ENCODE results near the gene CFLAR. TPM values are rescaled to one million over a fixed set of nuclear protein-coding genes. Genes with fewer than 3 reads are reported as not detected.

The CFLAR gene
- total and polyA plus RNA-seq, 4 donors: 24.4 to 169 (median 45.5) TPM

DNA sequence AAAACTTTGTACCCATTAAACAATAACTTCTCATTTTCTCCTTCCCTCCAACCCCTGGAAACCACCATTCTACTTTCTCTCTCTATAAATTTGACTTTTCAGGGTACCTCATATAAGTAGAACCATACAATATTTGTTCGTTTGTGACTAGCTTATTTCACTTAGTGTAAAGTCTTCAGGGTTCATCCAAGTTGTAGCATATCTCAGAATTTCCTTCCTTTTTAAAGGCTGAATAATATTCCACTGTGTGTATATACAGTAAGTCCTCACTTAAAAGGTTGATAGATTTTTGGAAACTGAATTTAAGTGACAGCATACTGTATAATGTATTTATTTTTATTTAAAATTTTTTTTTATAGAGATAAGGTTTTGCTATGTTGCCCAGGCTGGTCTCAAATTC lies 80.8 kb downstream of the CFLAR start (continued):
- no peak for TF ChIP-seq FOXA1 (IDR thresholded peaks at IDR 0.05)
- no peak for TF ChIP-seq FOXA2 (IDR thresholded peaks at IDR 0.05)
- TF ChIP-seq RXRA (IDR thresholded peaks at IDR 0.05): no peak
- TF ChIP-seq RAD21 (IDR thresholded peaks at IDR 0.05): no peak
- no peak for TF ChIP-seq TAF1 (conservative IDR thresholded peaks at IDR 0.05)
- no peak for TF ChIP-seq HNF4G (IDR thresholded peaks at IDR 0.05)

DNA sequence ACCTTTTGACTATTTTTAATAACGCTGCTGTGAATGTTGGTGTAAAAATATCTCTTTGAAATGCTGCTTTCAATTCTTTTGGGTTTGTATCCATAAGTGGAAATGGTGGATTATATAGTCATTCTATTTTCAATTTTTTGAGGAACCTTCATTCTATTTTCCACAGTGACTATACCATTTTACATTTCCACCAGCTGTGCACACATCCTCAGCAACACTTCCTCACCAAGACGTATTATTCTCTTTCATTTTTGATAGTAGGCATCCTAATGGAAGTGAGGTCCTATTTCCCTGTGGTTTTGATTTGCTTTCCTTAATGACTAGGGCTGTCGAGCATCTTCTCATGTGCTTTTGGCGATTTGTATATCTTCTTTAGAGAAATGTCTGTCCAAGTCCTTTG lies 81.8 kb downstream of the CFLAR start:
- Histone ChIP-seq H3K9ac (ENCODE audit: low read depth in 1 of 2, low read length in 2 of 2) (no peak overlapping the region), H3K4me3 (ENCODE audit: low read depth in 1 of 3, low read length in 3 of 3) (no peak overlapping the region), H3K9me3 (ENCODE audit: control insufficient read depth in 4 of 4, low read length in 3 of 4) (no peaks in the 10 kb centered on the region), H3K27me3 (ENCODE audit: control insufficient read depth in 4 of 4, insufficient read depth in 4 of 4, low read length in 3 of 4) (no peaks in the 10 kb centered on the region), H3K4me1 (ENCODE audit: control insufficient read depth in 4 of 4, insufficient read depth in 4 of 4, low read length in 3 of 4) (peaks cover 0 to 5% (median 2%) of the 10 kb centered on the region in 4 donors), H3K36me3 (ENCODE audit: control insufficient read depth in 4 of 4, insufficient read depth in 3 of 4, low read depth in 1 of 4, low read length in 3 of 4) (peaks cover 3 to 25% (median 8%) of the 10 kb centered on the region in 4 donors), H3K27ac (ENCODE audit: low read depth in 1 of 2, low read length in 2 of 2) (no peak overlapping the region)
- WGBS: 85% methylated on average over 4 of the region's 4 CpGs
- DNase-seq (ENCODE audit: low spot score): no peak
- TF ChIP-seq, protein P1, sequence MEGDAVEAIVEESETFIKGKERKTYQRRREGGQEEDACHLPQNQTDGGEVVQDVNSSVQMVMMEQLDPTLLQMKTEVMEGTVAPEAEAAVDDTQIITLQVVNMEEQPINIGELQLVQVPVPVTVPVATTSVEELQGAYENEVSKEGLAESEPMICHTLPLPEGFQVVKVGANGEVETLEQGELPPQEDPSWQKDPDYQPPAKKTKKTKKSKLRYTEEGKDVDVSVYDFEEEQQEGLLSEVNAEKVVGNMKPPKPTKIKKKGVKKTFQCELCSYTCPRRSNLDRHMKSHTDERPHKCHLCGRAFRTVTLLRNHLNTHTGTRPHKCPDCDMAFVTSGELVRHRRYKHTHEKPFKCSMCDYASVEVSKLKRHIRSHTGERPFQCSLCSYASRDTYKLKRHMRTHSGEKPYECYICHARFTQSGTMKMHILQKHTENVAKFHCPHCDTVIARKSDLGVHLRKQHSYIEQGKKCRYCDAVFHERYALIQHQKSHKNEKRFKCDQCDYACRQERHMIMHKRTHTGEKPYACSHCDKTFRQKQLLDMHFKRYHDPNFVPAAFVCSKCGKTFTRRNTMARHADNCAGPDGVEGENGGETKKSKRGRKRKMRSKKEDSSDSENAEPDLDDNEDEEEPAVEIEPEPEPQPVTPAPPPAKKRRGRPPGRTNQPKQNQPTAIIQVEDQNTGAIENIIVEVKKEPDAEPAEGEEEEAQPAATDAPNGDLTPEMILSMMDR (IDR thresholded peaks at IDR 0.05; ENCODE audit: low read depth, low read length, missing input control): no peak
- TF ChIP-seq, protein P2, sequence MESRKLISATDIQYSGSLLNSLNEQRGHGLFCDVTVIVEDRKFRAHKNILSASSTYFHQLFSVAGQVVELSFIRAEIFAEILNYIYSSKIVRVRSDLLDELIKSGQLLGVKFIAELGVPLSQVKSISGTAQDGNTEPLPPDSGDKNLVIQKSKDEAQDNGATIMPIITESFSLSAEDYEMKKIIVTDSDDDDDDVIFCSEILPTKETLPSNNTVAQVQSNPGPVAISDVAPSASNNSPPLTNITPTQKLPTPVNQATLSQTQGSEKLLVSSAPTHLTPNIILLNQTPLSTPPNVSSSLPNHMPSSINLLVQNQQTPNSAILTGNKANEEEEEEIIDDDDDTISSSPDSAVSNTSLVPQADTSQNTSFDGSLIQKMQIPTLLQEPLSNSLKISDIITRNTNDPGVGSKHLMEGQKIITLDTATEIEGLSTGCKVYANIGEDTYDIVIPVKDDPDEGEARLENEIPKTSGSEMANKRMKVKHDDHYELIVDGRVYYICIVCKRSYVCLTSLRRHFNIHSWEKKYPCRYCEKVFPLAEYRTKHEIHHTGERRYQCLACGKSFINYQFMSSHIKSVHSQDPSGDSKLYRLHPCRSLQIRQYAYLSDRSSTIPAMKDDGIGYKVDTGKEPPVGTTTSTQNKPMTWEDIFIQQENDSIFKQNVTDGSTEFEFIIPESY (IDR thresholded peaks at IDR 0.05): no peak
- TF ChIP-seq YY1 (IDR thresholded peaks at IDR 0.05) (no peak), NR2F2 (IDR thresholded peaks at IDR 0.05) (no peak)
- TF ChIP-seq, protein P3, sequence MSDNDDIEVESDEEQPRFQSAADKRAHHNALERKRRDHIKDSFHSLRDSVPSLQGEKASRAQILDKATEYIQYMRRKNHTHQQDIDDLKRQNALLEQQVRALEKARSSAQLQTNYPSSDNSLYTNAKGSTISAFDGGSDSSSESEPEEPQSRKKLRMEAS (IDR thresholded peaks at IDR 0.05): no peak
- TF ChIP-seq, protein P4, sequence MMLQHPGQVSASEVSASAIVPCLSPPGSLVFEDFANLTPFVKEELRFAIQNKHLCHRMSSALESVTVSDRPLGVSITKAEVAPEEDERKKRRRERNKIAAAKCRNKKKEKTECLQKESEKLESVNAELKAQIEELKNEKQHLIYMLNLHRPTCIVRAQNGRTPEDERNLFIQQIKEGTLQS (IDR thresholded peaks at IDR 0.05): no peak

DNA sequence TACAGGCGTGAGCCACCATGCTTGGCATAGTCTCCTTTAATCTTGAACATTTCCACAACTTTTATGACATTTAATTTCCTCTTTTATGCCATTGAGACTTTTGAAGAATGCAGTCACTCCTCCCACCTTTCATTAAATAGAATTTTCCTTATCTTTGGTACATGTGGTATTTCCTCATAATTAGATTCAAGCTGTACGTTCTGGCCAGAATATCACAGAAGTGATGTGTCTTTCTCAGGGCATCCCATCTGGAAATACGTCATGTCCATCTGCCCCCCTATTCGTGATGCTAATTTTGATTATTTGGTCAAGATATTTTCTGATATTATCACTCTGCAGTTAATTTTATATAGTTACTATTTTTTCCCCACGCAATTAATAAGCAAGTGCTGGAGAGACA lies 83.9 kb downstream of the CFLAR start:
- Histone ChIP-seq H3K4me3 (ENCODE audit: low read depth in 1 of 3, low read length in 3 of 3) (no peak overlapping the region), H3K36me3 (ENCODE audit: control insufficient read depth in 4 of 4, insufficient read depth in 3 of 4, low read depth in 1 of 4, low read length in 3 of 4) (peaks cover 3 to 19% (median 8%) of the 10 kb centered on the region in 4 donors), H3K27me3 (ENCODE audit: control insufficient read depth in 4 of 4, insufficient read depth in 4 of 4, low read length in 3 of 4) (no peaks in the 10 kb centered on the region), H3K4me1 (ENCODE audit: control insufficient read depth in 4 of 4, insufficient read depth in 4 of 4, low read length in 3 of 4) (peaks cover 0 to 12% (median 5%) of the 10 kb centered on the region in 4 donors), H3K27ac (ENCODE audit: low read depth in 1 of 2, low read length in 2 of 2) (no peak overlapping the region), H3K9ac (ENCODE audit: low read depth in 1 of 2, low read length in 2 of 2) (no peak overlapping the region), H3K9me3 (ENCODE audit: control insufficient read depth in 4 of 4, low read length in 3 of 4) (no peaks in the 10 kb centered on the region)
- WGBS: 91% methylated on average over 5 of the region's 5 CpGs
- DNase-seq (ENCODE audit: low spot score): no peak
- TF ChIP-seq HNF4A (conservative IDR thresholded peaks at IDR 0.05) (no peak), HNF4G (IDR thresholded peaks at IDR 0.05) (no peak), GABPA (IDR thresholded peaks at IDR 0.05 in 1 of 2, conservative IDR thresholded peaks at IDR 0.05 in 1 of 2) (no peak), SP1 (IDR thresholded peaks at IDR 0.05) (no peak), YY1 (IDR thresholded peaks at IDR 0.05) (no peak), RXRA (IDR thresholded peaks at IDR 0.05) (no peak), RAD21 (IDR thresholded peaks at IDR 0.05) (no peak), TAF1 (conservative IDR thresholded peaks at IDR 0.05) (no peak), NR2F2 (IDR thresholded peaks at IDR 0.05) (no peak)
- TF ChIP-seq, protein P1 (IDR thresholded peaks at IDR 0.05; ENCODE audit: low read depth, low read length, missing input control): no peak
- TF ChIP-seq, protein P5, sequence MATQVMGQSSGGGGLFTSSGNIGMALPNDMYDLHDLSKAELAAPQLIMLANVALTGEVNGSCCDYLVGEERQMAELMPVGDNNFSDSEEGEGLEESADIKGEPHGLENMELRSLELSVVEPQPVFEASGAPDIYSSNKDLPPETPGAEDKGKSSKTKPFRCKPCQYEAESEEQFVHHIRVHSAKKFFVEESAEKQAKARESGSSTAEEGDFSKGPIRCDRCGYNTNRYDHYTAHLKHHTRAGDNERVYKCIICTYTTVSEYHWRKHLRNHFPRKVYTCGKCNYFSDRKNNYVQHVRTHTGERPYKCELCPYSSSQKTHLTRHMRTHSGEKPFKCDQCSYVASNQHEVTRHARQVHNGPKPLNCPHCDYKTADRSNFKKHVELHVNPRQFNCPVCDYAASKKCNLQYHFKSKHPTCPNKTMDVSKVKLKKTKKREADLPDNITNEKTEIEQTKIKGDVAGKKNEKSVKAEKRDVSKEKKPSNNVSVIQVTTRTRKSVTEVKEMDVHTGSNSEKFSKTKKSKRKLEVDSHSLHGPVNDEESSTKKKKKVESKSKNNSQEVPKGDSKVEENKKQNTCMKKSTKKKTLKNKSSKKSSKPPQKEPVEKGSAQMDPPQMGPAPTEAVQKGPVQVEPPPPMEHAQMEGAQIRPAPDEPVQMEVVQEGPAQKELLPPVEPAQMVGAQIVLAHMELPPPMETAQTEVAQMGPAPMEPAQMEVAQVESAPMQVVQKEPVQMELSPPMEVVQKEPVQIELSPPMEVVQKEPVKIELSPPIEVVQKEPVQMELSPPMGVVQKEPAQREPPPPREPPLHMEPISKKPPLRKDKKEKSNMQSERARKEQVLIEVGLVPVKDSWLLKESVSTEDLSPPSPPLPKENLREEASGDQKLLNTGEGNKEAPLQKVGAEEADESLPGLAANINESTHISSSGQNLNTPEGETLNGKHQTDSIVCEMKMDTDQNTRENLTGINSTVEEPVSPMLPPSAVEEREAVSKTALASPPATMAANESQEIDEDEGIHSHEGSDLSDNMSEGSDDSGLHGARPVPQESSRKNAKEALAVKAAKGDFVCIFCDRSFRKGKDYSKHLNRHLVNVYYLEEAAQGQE (IDR thresholded peaks at IDR 0.05): no peak
- TF ChIP-seq, protein P3 (IDR thresholded peaks at IDR 0.05): no peak
- TF ChIP-seq, protein P4 (IDR thresholded peaks at IDR 0.05): no peak
- TF ChIP-seq, protein P2 (IDR thresholded peaks at IDR 0.05): no peak
